Tibial nerve (tissue), 3 donors: ENCODE measurements around the gene MEF2C.

Source experiments
- POLR2A ChIP-seq, 2 donors: fragments of 450-650 bp; IDR thresholded peaks; one replicate each; pipeline ENCODE4 v1.6.1; 2017; ENCODE audit warnings: antibody characterized with exemption in 2 of 2, mild to moderate bottlenecking in 2 of 2, moderate library complexity in 2 of 2
- TF ChIP-seq, protein P1 (sequence below), 5 experiments: fragments of 200-600 bp in 3 of 5; fragments of 450-650 bp in 2 of 5; sonication (generic) in 3 of 5; IDR thresholded peaks; one replicate each; pipeline ENCODE4 v1.5.1; 2016 to 2019; ENCODE audit warnings: antibody characterized with exemption in 5 of 5, mild to moderate bottlenecking in 3 of 5, moderate library complexity in 2 of 5

DNA sequence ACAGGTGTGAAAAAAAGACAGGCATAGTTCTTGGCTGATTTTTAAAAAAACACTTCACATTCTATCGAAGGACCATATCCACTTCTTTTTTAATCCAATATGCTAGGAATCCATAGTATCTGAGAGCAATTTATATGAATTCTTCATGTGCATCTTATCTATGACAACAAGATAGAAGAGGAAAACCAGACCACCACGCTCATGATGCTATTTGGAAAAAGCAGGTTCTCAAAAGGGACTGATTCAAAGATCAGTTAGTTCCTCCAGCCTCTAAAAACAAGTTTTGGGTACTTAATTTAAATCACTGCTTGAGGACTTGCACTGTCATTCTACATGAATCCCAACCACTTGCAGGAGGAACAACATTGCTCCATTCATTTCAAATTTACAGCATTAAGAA is 6.3 kb downstream of the MEF2C start:
- TF ChIP-seq, protein P1, sequence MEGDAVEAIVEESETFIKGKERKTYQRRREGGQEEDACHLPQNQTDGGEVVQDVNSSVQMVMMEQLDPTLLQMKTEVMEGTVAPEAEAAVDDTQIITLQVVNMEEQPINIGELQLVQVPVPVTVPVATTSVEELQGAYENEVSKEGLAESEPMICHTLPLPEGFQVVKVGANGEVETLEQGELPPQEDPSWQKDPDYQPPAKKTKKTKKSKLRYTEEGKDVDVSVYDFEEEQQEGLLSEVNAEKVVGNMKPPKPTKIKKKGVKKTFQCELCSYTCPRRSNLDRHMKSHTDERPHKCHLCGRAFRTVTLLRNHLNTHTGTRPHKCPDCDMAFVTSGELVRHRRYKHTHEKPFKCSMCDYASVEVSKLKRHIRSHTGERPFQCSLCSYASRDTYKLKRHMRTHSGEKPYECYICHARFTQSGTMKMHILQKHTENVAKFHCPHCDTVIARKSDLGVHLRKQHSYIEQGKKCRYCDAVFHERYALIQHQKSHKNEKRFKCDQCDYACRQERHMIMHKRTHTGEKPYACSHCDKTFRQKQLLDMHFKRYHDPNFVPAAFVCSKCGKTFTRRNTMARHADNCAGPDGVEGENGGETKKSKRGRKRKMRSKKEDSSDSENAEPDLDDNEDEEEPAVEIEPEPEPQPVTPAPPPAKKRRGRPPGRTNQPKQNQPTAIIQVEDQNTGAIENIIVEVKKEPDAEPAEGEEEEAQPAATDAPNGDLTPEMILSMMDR (IDR thresholded peaks at IDR 0.05), result no peak
- no peak for TF ChIP-seq POLR2A (IDR thresholded peaks at IDR 0.05)
